ENCODE measurements around the gene DOCK8. TPM values are rescaled to one million over a fixed set of nuclear protein-coding genes. Genes with fewer than 3 reads are reported as not detected.
A peak's percentile ranks its signal among the peaks of the same experiment; 100 is the strongest.

DOCK8 gene
- total RNA-seq, 2 experiments from 2014 or later, result 370 to 374 TPM

DNA sequence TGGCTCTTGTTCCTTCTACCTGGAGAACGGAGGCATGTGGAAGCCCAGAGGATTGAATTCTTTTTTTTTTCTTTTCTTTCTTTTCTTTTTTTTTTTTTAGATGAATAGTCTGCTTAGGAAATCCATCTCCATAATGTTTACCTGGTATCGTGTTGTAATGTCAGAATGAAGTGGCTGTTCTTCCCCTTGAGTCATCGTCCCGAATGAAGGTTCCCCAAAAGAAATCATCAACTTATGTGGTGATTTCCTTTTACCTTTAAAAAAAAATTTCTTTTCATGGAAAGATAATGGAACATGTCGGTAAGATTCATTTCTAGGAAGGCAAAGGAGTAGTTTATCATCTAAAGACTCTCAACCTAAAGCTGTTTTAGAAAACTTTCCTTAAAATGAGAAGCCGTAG lies 59.7 kb downstream of the DOCK8 start:
- H3K36me3 Mint-ChIP-seq (ENCODE audit: low read depth), result peaks cover 45% of the 10 kb centered on the region
- peak overlapping the region; percentile 83 for H3K4me3 Mint-ChIP-seq
- peaks cover 42% of the 10 kb centered on the region for H3K4me1 Mint-ChIP-seq
- DNase-seq, result no peak
- CTCF ChIA-PET, result interaction anchor here (0.8 to 3.3 kb wide), 4 partner anchors 8 to 59 kb away, joined by 3 to 27 read pairs (median 12); partner anchors contain the start of gene DOCK8
- no peaks in the 10 kb centered on the region for H3K9me3 Mint-ChIP-seq
- POLR2A ChIA-PET, result interaction anchor here (0.8 to 13.8 kb wide), 13 partner anchors 7 to 194 kb away, joined by 3 to 197 read pairs (median 5); partner anchors contain the start of gene DOCK8
- no peaks in the 10 kb centered on the region for H3K27me3 Mint-ChIP-seq
- peak overlapping the region; percentile 97 for H3K27ac Mint-ChIP-seq

DNA sequence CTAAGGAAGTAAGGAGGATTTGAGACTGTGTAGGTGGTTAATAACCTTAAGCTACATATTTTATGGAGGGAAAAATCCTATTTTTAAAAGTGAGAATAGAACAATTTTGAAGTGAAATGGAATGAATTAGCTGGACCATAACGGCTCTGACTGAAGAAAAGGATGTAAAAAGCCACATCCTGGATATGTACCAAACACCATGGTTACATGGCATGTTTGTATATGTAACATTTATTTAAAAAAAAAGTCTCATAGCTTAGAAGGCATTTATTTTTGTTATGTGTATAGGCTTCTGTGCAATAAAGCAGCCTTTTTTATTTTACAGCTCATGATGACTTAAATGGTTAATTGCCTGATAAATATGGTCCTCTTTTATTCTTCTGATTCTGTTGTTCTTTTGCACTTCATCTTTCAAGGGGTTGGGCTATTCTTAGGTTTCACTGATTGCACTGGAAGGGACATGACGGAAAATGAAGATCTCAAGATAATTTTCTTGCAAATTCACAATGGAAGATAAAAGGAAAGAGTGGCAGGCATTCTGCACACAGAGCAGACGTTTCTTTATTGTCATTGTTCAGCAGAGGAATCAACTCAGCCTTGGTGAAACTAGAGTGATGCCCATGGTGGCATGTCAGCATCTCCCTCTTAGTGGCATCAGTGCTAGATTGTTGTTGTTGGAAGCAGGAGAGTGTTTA lies 63.1 kb downstream of the DOCK8 start:
- ChIA-PET CTCF (interaction anchor here (1.1 to 2.7 kb wide), 3 partner anchors 9 to 62 kb away, joined by 3 to 16 read pairs (median 4); partner anchors contain the start of gene DOCK8), POLR2A (interaction anchor here (0.9 to 13.8 kb wide), 12 partner anchors 8 to 67 kb away, joined by 3 to 197 read pairs (median 6); partner anchors contain the start of gene DOCK8)
- no peaks in the 10 kb centered on the region for H3K9me3 Mint-ChIP-seq
- no peaks in the 10 kb centered on the region for H3K27me3 Mint-ChIP-seq
- H3K27ac Mint-ChIP-seq, result no peak overlapping the region
- peaks cover 28% of the 10 kb centered on the region for H3K4me1 Mint-ChIP-seq
- H3K4me3 Mint-ChIP-seq, result no peak overlapping the region
- no peak for DNase-seq
- peaks cover 47% of the 10 kb centered on the region for H3K36me3 Mint-ChIP-seq (ENCODE audit: low read depth)

DNA sequence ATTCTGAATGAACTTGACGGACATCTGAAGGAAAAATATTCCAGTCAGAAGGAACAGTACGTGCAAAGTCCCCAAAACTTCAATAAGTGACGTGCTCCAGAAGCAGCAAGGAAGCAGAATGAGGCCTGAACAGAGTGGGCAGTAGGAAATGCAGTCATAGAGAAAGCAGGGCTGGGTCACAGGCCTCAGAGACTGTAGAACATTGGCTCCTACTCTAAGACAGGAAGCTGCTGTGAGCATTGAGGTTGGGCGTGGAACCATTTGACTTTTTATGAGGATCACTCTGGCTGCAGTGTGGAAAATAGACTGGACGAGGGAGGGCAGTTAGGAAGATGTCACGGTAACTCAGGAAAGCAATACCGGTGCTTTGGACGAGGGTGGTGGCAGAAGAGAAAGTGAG lies 64.0 kb downstream of the DOCK8 start:
- Mint-ChIP-seq H3K36me3 (ENCODE audit: low read depth) (peaks cover 47% of the 10 kb centered on the region), H3K9me3 (no peaks in the 10 kb centered on the region), H3K4me1 (peaks cover 35% of the 10 kb centered on the region), H3K27me3 (no peaks in the 10 kb centered on the region), H3K4me3 (no peak overlapping the region), H3K27ac (no peak overlapping the region)
- POLR2A ChIA-PET, result interaction anchor here (1.1 to 13.8 kb wide), 11 partner anchors 9 to 63 kb away, joined by 3 to 197 read pairs (median 6); partner anchors contain the start of gene DOCK8
- CTCF ChIA-PET, result interaction anchor here (1.3 to 2.7 kb wide), 2 partner anchors 9 to 63 kb away, joined by 4 to 16 read pairs; partner anchors contain the start of gene DOCK8
- DNase-seq, result peak; percentile 77

DNA sequence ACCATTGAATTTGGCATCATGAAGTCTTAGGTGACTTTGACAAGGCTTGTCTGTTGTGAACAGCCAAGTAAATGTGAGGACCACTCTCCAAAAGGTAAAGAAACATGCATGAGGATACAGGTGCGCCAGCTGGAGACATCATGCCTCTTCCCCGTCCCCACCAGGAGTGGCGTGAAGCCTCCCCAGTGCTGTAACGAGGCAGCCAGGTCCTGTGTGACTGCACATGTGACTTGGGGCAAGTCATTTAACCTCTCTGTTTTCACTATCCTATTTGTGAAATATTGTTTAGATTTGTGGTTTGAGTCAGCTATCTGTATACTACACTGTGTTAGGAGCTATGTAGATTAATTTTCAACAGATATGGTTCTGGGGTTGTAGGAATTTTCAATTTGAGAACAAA lies 65.0 kb downstream of the DOCK8 start:
- Mint-ChIP-seq H3K36me3 (ENCODE audit: low read depth) (peaks cover 46% of the 10 kb centered on the region), H3K9me3 (no peaks in the 10 kb centered on the region), H3K4me3 (no peak overlapping the region), H3K4me1 (peaks cover 43% of the 10 kb centered on the region), H3K27me3 (no peaks in the 10 kb centered on the region), H3K27ac (no peak overlapping the region)
- POLR2A ChIA-PET, result interaction anchor here (1.3 to 13.8 kb wide), 9 partner anchors 7 to 64 kb away, joined by 3 to 197 read pairs (median 5); partner anchors contain the start of gene DOCK8
- CTCF ChIA-PET, result interaction anchor here (0.6 to 1.1 kb wide), 3 partner anchors 15 to 65 kb away, joined by 4 to 5 read pairs (median 4); partner anchors contain the start of gene DOCK8
- DNase-seq, result no peak

DNA sequence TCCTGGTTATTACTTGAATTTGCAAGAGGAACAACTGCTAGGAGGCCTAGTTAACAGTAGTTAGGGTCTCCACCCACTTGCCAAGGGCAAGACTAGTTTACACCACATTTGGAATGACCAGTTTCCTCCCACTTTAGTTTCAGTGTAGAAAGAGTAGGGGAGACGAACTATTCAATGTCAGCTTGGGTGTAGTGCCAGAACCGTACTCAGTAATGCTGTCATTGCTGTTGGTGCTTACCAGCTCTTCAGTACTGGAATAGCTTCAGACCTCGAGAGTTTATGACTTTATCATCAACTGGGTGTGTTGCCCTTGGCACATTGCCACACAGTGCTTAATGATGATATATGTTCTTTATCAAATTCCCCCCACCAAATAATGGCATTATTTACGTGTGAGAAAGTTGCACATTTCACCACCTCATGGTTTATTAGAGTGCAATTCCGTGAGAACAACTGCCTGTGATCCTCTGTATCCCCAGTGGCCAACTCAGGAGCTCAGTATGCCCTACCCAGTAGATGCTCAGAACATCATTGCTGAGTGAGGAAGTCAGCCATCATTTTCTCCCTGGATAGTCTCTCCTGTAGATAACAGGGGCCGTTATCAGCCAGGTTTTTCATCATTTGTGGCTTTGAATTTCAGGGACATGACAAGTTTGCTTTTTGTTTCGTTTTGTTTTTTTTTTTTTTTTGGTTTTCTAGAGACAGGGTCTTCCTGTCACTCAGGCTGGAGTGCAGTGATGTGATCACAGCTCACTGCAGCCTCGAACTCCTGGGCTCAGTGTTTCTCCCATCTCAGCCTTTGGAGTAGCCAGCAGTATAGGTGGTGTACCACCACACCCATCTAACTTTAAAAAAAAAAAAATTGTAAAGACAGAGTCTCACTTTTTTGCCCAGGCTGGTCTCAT lies 67.3 kb downstream of the DOCK8 start:
- ChIA-PET POLR2A (interaction anchor here (0.8 to 13.8 kb wide), 7 partner anchors 9 to 166 kb away, joined by 3 to 197 read pairs (median 7); partner anchors contain the start of gene DOCK8), CTCF (interaction anchor here (0.7 to 3.4 kb wide), 4 partner anchors 9 to 66 kb away, joined by 3 to 13 read pairs (median 8); partner anchors contain the start of gene DOCK8)
- H3K27ac Mint-ChIP-seq, result no peak overlapping the region
- no peaks in the 10 kb centered on the region for H3K9me3 Mint-ChIP-seq
- H3K4me3 Mint-ChIP-seq, result peak overlapping the region; percentile 70
- DNase-seq, result no peak
- no peaks in the 10 kb centered on the region for H3K27me3 Mint-ChIP-seq
- peaks cover 48% of the 10 kb centered on the region for H3K4me1 Mint-ChIP-seq
- peaks cover 54% of the 10 kb centered on the region for H3K36me3 Mint-ChIP-seq (ENCODE audit: low read depth)

DNA sequence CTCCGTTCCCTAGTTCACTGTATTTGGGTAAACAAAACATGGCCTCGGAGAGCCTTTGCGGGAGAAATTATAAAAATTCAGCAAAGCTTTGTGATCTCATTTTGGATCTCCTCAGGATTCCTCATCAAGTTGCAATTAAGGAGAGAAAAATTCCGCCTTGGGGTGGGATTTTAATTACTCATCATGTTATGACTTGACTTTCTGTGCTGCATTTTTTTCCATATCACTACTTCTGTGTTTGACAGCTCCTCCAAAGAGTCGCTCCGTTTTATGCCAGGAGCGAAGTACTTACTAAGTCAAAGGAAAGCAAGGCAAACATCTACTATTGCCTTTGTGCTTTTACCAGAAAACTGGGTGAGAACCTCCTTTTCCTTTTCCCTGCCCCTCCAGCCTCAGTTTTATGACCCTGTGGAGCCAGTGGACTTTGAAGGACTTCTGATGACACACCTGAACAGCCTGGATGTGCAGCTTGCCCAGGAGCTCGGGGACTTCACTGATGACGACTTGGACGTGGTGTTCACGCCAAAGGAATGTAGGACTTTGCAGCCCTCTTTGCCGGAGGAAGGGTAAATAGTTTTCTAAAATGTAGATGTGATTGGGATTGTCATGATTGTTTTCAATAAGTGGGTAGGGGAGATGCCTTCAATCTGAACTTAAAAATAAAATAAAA lies 71.5 kb downstream of the DOCK8 start:
- ChIA-PET CTCF (interaction anchor here (0.6 to 1.9 kb wide), 3 partner anchors 8 to 140 kb away, joined by 3 to 4 read pairs (median 4); partner anchors contain the start of gene DOCK8), POLR2A (interaction anchor here (1.9 to 6.2 kb wide), 4 partner anchors 8 to 71 kb away, joined by 6 to 29 read pairs (median 13); partner anchors contain the start of gene DOCK8)
- peaks cover 66% of the 10 kb centered on the region for H3K4me1 Mint-ChIP-seq
- H3K27me3 Mint-ChIP-seq, result no peaks in the 10 kb centered on the region
- no peak overlapping the region for H3K4me3 Mint-ChIP-seq
- H3K27ac Mint-ChIP-seq, result no peak overlapping the region
- peaks cover 94% of the 10 kb centered on the region for H3K36me3 Mint-ChIP-seq (ENCODE audit: low read depth)
- H3K9me3 Mint-ChIP-seq, result no peaks in the 10 kb centered on the region
- no peak for DNase-seq

DNA sequence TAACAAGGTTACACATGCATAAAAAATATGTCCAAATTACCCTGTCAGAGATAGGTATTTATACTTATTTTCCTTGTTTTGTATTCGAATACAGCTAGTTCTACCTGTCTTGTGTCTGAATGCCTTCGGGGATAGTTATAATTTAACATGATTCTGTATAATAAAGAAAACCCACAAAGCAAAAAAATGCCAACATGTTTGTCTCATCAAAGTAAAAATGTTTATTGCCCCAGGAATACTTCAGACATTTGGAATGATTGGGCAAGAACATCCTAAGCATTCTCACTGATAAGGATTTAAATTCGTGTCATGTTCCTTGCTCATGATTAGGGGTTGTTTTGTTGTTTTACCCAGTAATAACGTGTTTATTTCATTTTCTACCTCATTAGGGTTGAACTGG lies 74.5 kb downstream of the DOCK8 start:
- Mint-ChIP-seq H3K36me3 (ENCODE audit: low read depth) (peaks cover 87% of the 10 kb centered on the region), H3K9me3 (no peaks in the 10 kb centered on the region), H3K4me1 (peaks cover 56% of the 10 kb centered on the region), H3K27ac (no peak overlapping the region), H3K4me3 (no peak overlapping the region), H3K27me3 (no peaks in the 10 kb centered on the region)
- no peak for DNase-seq
- POLR2A ChIA-PET, result interaction anchor here (1.3 to 6.2 kb wide), 3 partner anchors 9 to 74 kb away, joined by 4 to 29 read pairs (median 6); partner anchors contain the start of gene DOCK8
- CTCF ChIA-PET, result no interaction called here

DNA sequence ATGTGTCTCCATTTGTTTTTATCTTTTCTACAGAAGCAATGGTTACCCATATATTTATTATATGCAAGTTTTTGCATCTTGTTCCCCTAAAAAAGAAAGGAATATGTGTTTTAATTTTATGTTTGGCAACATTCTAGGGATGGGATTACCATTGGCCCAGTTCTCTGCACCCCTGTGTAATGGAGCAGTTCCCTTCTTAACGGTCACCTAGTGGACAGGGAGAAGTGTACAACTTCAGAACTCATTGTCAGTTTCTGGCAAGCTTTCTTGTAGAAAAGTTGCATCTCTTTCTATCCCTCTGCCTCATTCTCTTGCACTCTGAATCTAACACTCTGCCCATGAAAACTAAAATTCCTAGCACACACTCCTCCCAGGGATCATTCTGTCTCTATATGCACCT lies 78.2 kb downstream of the DOCK8 start:
- Mint-ChIP-seq H3K4me1 (peaks cover 57% of the 10 kb centered on the region), H3K36me3 (ENCODE audit: low read depth) (peaks cover 86% of the 10 kb centered on the region)
- CTCF ChIA-PET, result interaction anchor here (7.3 kb wide), 1 partner anchor 78 kb away, joined by 28 read pairs; the partner anchor contains the start of gene DOCK8

DNA sequence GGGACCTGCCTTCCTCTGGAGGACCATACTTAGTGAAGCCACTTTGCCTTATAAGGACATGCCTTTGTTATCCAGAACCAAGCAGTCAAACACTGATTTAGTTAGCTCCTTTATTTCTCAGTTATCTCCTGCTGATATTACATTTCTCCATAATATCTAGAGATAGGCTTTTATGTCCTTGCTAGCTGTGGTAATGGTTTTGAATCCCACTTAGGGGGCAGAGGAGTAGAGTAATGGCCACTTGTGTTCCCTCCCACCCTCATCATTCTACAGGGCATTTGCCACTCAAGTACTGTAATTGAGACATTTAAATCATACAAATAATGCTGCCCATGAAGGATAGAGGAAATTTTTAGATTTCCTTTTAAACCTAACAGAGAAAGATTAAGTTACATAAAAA lies 80.9 kb downstream of the DOCK8 start:
- Mint-ChIP-seq H3K36me3 (ENCODE audit: low read depth) (peaks cover 84% of the 10 kb centered on the region), H3K9me3 (no peaks in the 10 kb centered on the region)
- POLR2A ChIA-PET, result interaction anchor here (1.0 to 2.0 kb wide), 3 partner anchors 13 to 23 kb away, joined by 3 to 7 read pairs (median 7); no protein-coding TSS in a partner anchor

More for the DNA sequence above, 78.2 kb downstream of the DOCK8 start:
- no peak for DNase-seq
- H3K4me3 Mint-ChIP-seq, result no peak overlapping the region
- H3K9me3 Mint-ChIP-seq, result no peaks in the 10 kb centered on the region
- H3K27ac Mint-ChIP-seq, result peak overlapping the region; percentile 0
- H3K27me3 Mint-ChIP-seq, result no peaks in the 10 kb centered on the region
- POLR2A ChIA-PET, result interaction anchor here (0.6 to 1.9 kb wide), 7 partner anchors 9 to 78 kb away, joined by 3 to 8 read pairs (median 4); partner anchors contain the start of gene DOCK8

DNA sequence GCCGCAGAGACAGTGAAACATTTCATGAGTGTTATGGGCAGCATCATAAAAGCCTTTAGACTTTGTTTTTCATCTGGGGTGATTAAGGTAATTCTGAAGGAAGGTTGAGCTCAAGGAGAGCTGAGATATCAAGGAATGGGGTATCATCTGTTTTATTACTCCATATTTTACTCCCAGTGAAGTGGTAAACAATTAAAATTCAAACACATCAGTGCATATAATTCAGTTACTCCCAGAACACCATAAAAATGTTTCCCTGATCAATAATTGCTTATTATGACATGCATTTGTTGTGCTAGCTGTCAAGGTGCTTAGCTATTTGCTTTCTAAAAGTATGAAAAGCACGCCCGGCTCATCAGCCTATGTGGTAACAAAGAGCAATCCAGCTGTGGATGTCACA lies 81.7 kb downstream of the DOCK8 start:
- CTCF ChIA-PET, result interaction anchor here (0.9 to 7.3 kb wide), 3 partner anchors 22 to 81 kb away, joined by 3 to 28 read pairs (median 3); partner anchors contain the start of gene DOCK8
- POLR2A ChIA-PET, result interaction anchor here (0.8 to 3.2 kb wide), 6 partner anchors 10 to 81 kb away, joined by 3 to 19 read pairs (median 6); partner anchors contain the start of gene DOCK8
- Mint-ChIP-seq H3K4me1 (peaks cover 57% of the 10 kb centered on the region), H3K4me3 (no peak overlapping the region), H3K27me3 (no peaks in the 10 kb centered on the region), H3K27ac (peak overlapping the region; percentile 71), H3K9me3 (no peaks in the 10 kb centered on the region), H3K36me3 (ENCODE audit: low read depth) (peaks cover 85% of the 10 kb centered on the region)
- DNase-seq, result no peak

More for the DNA sequence above, 80.9 kb downstream of the DOCK8 start:
- H3K4me1 Mint-ChIP-seq, result peaks cover 58% of the 10 kb centered on the region
- DNase-seq, result no peak
- H3K4me3 Mint-ChIP-seq, result no peak overlapping the region
- CTCF ChIA-PET, result interaction anchor here (1.1 to 7.3 kb wide), 3 partner anchors 15 to 80 kb away, joined by 3 to 28 read pairs (median 4); partner anchors contain the start of gene DOCK8
- H3K27ac Mint-ChIP-seq, result no peak overlapping the region
- H3K27me3 Mint-ChIP-seq, result no peaks in the 10 kb centered on the region

DNA sequence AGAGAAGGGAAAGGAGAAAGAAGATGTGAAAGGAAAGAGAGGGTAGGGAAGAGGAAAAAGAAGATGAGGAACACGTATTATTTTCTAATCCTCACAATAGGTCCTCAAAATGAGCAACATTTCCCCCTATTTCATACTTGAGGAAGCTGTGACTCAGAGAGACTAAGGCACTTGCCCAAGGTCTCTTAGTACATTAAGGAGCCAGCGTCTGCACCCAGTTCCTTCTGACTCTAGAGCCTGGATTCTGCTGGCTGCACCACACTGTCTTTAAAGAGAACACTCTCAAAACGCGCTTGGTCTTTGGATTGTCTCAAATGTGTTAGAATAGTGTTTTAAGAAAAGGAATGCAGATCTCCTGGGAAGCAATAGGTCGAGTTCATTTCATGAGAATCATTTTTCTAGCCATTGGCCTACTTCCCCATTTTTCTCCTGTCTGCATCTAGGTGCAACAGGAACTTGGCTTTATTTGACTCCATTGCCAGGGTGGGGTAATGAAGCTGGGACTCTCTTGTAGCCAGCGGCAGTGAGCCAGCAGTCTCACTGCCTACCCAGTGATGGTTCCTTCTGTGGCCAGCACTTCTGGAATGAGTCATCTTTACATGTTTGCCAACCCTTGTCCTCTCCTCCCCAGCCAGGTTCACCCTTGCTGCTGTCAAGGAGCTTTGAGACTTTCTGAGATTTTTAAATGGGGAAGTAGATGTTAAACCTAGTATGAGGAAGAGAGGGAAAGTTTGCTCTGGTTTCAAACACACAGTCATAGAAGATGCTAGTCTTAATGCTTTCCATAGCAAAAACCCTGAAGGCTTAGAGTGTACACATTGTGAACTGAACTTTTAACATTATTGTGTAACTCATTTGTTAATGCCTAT lies 82.7 kb downstream of the DOCK8 start:
- ChIA-PET POLR2A (interaction anchor here (0.7 to 3.2 kb wide), 5 partner anchors 8 to 82 kb away, joined by 3 to 19 read pairs (median 4); partner anchors contain the start of gene DOCK8), CTCF (interaction anchor here (0.9 to 7.3 kb wide), 2 partner anchors 74 to 82 kb away, joined by 3 to 28 read pairs; partner anchors contain the start of gene DOCK8)
- Mint-ChIP-seq H3K36me3 (ENCODE audit: low read depth) (peaks cover 94% of the 10 kb centered on the region), H3K4me3 (no peak overlapping the region), H3K4me1 (peaks cover 59% of the 10 kb centered on the region), H3K27me3 (no peaks in the 10 kb centered on the region), H3K27ac (peak overlapping the region; percentile 71), H3K9me3 (no peaks in the 10 kb centered on the region)
- no peak for DNase-seq

Measured in activated CD4-positive, alpha-beta memory T cell treated with anti-CD3 and anti-CD28 coated beads, Interleukin-2, amount 10 ng/mL, durations not matched to agents 7 days and 5 days (primary cell).